Hepatocyte (in vitro differentiated cells): ENCODE results near the gene ABCA2. TPM values are rescaled to one million over a fixed set of nuclear protein-coding genes. Genes with fewer than 3 reads are reported as not detected.

Experiments used
- DNase-seq: peaks from one replicate; pipeline ENCODE4 v3.0.0-alpha.2; 2016; ENCODE audit warnings: low spot score
- H2AFZ ChIP-seq: fragments of 200-600 bp; sonication (generic); 2 replicates; pipeline ENCODE4 v1.6.0; 2016; ENCODE audit warnings: antibody characterized with exemption, mild to moderate bottlenecking
- H3K27ac ChIP-seq: fragments of 200-600 bp; sonication (generic); 2 replicates; pipeline ENCODE4 v1.5.1; 2016; ENCODE audit warnings: mild to moderate bottlenecking
- H3K27me3 ChIP-seq: fragments of 200-600 bp; sonication (generic); 2 replicates; pipeline ENCODE4 v1.6.1; 2016
- H3K36me3 ChIP-seq: fragments of 200-600 bp; sonication (generic); replicated peaks from 2 replicates; pipeline ENCODE4 v1.5.1; 2016; ENCODE audit warnings: low read depth; ENCODE audit not compliant: insufficient read depth
- H3K4me1 ChIP-seq: fragments of 200-600 bp; sonication (generic); 2 replicates; pipeline ENCODE4 v1.5.1; 2016; ENCODE audit warnings: mild to moderate bottlenecking, moderate library complexity; ENCODE audit not compliant: insufficient read depth
- H3K4me2 ChIP-seq: fragments of 200-600 bp; sonication (generic); 2 replicates; pipeline ENCODE4 v1.6.0; 2016
- H3K4me3 ChIP-seq: fragments of 200-600 bp; sonication (generic); 2 replicates; pipeline ENCODE4 v1.5.1; 2016; ENCODE audit warnings: mild to moderate bottlenecking
- H3K79me2 ChIP-seq: fragments of 200-600 bp; sonication (generic); 2 replicates; pipeline ENCODE4 v1.6.0; 2017; ENCODE audit warnings: mild to moderate bottlenecking
- H3K9me2 ChIP-seq: fragments of 200-600 bp; sonication (generic); replicated peaks from 2 replicates; pipeline ENCODE4 v1.6.0; 2017; ENCODE audit warnings: mild to moderate bottlenecking; ENCODE audit not compliant: insufficient read depth
- H3K9me3 ChIP-seq: fragments of 200-600 bp; sonication (generic); 2 replicates; pipeline ENCODE4 v1.5.1; 2016; ENCODE audit warnings: low read depth, mild to moderate bottlenecking
- H4K20me1 ChIP-seq: fragments of 200-600 bp; sonication (generic); 2 replicates; pipeline ENCODE4 v1.6.0; 2016; ENCODE audit warnings: mild to moderate bottlenecking; ENCODE audit not compliant: insufficient read depth, poor library complexity, severe bottlenecking
- CTCF ChIP-seq: fragments of 200-600 bp; sonication (generic); IDR thresholded peaks from 2 replicates; pipeline ENCODE4 v1.5.1; 2016; ENCODE audit warnings: antibody characterized with exemption, mild to moderate bottlenecking; ENCODE audit not compliant: poor library complexity
- EZH2 ChIP-seq: fragments of 200-600 bp; sonication (generic); IDR thresholded peaks from 2 replicates; pipeline ENCODE4 v1.6.1; 2016; ENCODE audit warnings: antibody characterized with exemption, mild to moderate bottlenecking, borderline replicate concordance
- EZH2phosphoT487 ChIP-seq: fragments of 200-600 bp; sonication (generic); IDR thresholded peaks from one replicate; pipeline ENCODE4 v1.6.1; 2018; ENCODE audit warnings: antibody characterized with exemption, mild to moderate bottlenecking, low read depth, moderate library complexity; ENCODE audit not compliant: unreplicated experiment, severe bottlenecking
- WGBS: methylation state at CpG from one replicate; pipeline ENCODE4 v1.1.6; 2016; ENCODE audit warnings: low lambda C conversion rate; ENCODE audit errors: missing lambda C conversion rate; 5-methylcytosine and 5-hydroxymethylcytosine counted together
- polyA plus RNA-seq: library from polyadenylated mRNA; unstranded; fragments of >200 nt; fragmentation: Nextera tagmentation; extraction: Ambion mirVana; gene quantifications from 2 replicates; pipeline ENCODE4 v1.2.1, GENCODE V29; 2016
- total RNA-seq: library from RNA; depleted of rRNA; stranded (reverse); fragments of >200 nt; gene quantifications from 2 replicates; pipeline ENCODE4 v1.2.3, GENCODE V29; 2014

Gene ABCA2
- total and polyA plus RNA-seq, 2 experiments from 2014 or later = 14.6 to 15.6 TPM

- H3K36me3 ChIP-seq = no peaks in the 10 kb centered on the region
- 100% methylated on average over 1 of the region's 2 CpGs for WGBS
- no peaks in the 10 kb centered on the region for H4K20me1 ChIP-seq
- H3K4me1 ChIP-seq = peaks cover 20% of the 10 kb centered on the region
- no peak overlapping the region for H2AFZ ChIP-seq
- no peak overlapping the region for H3K27ac ChIP-seq
- TF ChIP-seq EZH2 (no peak), CTCF (no peak), EZH2phosphoT487 (no peak)
- H3K79me2 ChIP-seq = no peaks in the 10 kb centered on the region
- no peak overlapping the region for H3K4me3 ChIP-seq
- no peaks in the 10 kb centered on the region for H3K27me3 ChIP-seq
- no peak overlapping the region for H3K4me2 ChIP-seq
- no peaks in the 10 kb centered on the region for H3K9me3 ChIP-seq
- no peaks in the 10 kb centered on the region for H3K9me2 ChIP-seq
- no peak for DNase-seq
These were observed 1.7 kb downstream of the ABCA2 start for GRCh38 chr9:137026384-137026783.

- Histone ChIP-seq H3K4me1 (peaks cover 20% of the 10 kb centered on the region), H3K4me3 (no peak overlapping the region), H3K4me2 (no peak overlapping the region), H3K9me2 (no peaks in the 10 kb centered on the region), H3K27ac (no peak overlapping the region), H3K27me3 (no peaks in the 10 kb centered on the region), H2AFZ (no peak overlapping the region), H4K20me1 (no peaks in the 10 kb centered on the region), H3K79me2 (no peaks in the 10 kb centered on the region), H3K9me3 (no peaks in the 10 kb centered on the region), H3K36me3 (no peaks in the 10 kb centered on the region)
- WGBS = 92% methylated on average over 20 of the region's 21 CpGs
- DNase-seq = no peak
- TF ChIP-seq CTCF (no peak), EZH2phosphoT487 (no peak), EZH2 (no peak)
These were observed 2.5 kb downstream of the ABCA2 start for GRCh38 chr9:137025517-137025966.

- 86% methylated on average over 12 of the region's 15 CpGs for WGBS
- H3K36me3 ChIP-seq = no peaks in the 10 kb centered on the region
- no peaks in the 10 kb centered on the region for H3K27me3 ChIP-seq
- H3K9me2 ChIP-seq = no peaks in the 10 kb centered on the region
- H2AFZ ChIP-seq = no peak overlapping the region
- DNase-seq = no peak
- no peak overlapping the region for H3K4me3 ChIP-seq
- no peak overlapping the region for H3K27ac ChIP-seq
- no peak overlapping the region for H3K4me2 ChIP-seq
- no peaks in the 10 kb centered on the region for H3K79me2 ChIP-seq
- no peaks in the 10 kb centered on the region for H3K9me3 ChIP-seq
- H3K4me1 ChIP-seq = peaks cover 9% of the 10 kb centered on the region
- no peaks in the 10 kb centered on the region for H4K20me1 ChIP-seq
- no peak for TF ChIP-seq CTCF
- TF ChIP-seq EZH2 = no peak
- no peak for TF ChIP-seq EZH2phosphoT487
These were observed 4.5 kb downstream of the ABCA2 start for GRCh38 chr9:137023583-137023991.

GRCh38 chr9:137023157-137023556 is 4.9 kb downstream of the ABCA2 start:
- Histone ChIP-seq H3K36me3 (no peaks in the 10 kb centered on the region), H2AFZ (no peak overlapping the region), H3K4me1 (peaks cover 6% of the 10 kb centered on the region), H3K9me2 (no peaks in the 10 kb centered on the region), H3K27ac (no peak overlapping the region), H3K79me2 (no peaks in the 10 kb centered on the region), H3K9me3 (no peaks in the 10 kb centered on the region), H3K4me3 (no peak overlapping the region), H3K27me3 (no peaks in the 10 kb centered on the region), H4K20me1 (no peaks in the 10 kb centered on the region), H3K4me2 (no peak overlapping the region)
- WGBS = 82% methylated on average over 6 of the region's 7 CpGs
- DNase-seq = no peak
- no peak for TF ChIP-seq EZH2
